K562 (cell line): ENCODE results near the gene CCNL1. TPM values are rescaled to one million over a fixed set of nuclear protein-coding genes. Genes with fewer than 3 reads are reported as not detected.

Source experiments
- BRF2 ChIP-seq: IDR thresholded peaks from 3 replicates; pipeline ENCODE4 v1.6.1; 2011; ENCODE audit warnings: borderline replicate concordance, mild to moderate bottlenecking; ENCODE audit not compliant: insufficient read length, insufficient read depth
- CC2D1A ChIP-seq: fragments of 450-650 bp; IDR thresholded peaks from 2 replicates; pipeline ENCODE4 v1.6.1; 2017; ENCODE audit warnings: mild to moderate bottlenecking
- CHD1 ChIP-seq: fragments of 200-600 bp; sonication (generic); IDR thresholded peaks from one replicate; pipeline ENCODE4 v1.6.1; 2012; ENCODE audit warnings: mild to moderate bottlenecking, moderate library complexity, low read length, inconsistent platforms
- E2F3 ChIP-seq: fragments of 250-450 bp; sonication (Bioruptor Pico); IDR thresholded peaks from 2 replicates; pipeline ENCODE4 v1.4.0; 2020; ENCODE audit warnings: mild to moderate bottlenecking
- E2F4 ChIP-seq: sonication (generic); formaldehyde crosslinking; IDR thresholded peaks from 2 replicates; pipeline ENCODE4 v1.8.0; 2022; ENCODE audit warnings: mild to moderate bottlenecking, low read depth, missing genetic modification reagents
- MXI1 ChIP-seq: IDR thresholded peaks from 2 replicates; pipeline ENCODE4 v1.6.1; 2011; ENCODE audit warnings: low read depth, mild to moderate bottlenecking, improper control_type of control experiment, low read length
- PKNOX1 ChIP-seq: fragments of 450-650 bp; IDR thresholded peaks from 2 replicates; pipeline ENCODE4 v1.6.1; 2016
- POLR2AphosphoS5 ChIP-seq: IDR thresholded peaks from 2 replicates; pipeline ENCODE4 v1.6.1; 2011; ENCODE audit warnings: mild to moderate bottlenecking, low read depth, low read length, moderate library complexity; ENCODE audit not compliant: control insufficient read depth, insufficient read depth
- RNF2 ChIP-seq: sonication (generic); IDR thresholded peaks from 2 replicates; pipeline ENCODE4 v1.6.1; 2016
- TEAD4 ChIP-seq, 2 experiments: sonication (generic) in 1 of 2; formaldehyde crosslinking in 1 of 2; IDR thresholded peaks; 2 replicates each; pipeline versions ENCODE4 v1.6.1 to v1.8.0; 2012 to 2022; ENCODE audit warnings: borderline replicate concordance in 1 of 2, inconsistent platforms in 1 of 2, low read length in 1 of 2, mild to moderate bottlenecking in 1 of 2, missing genetic modification reagents in 1 of 2
- YY1 ChIP-seq, 3 experiments: IDR thresholded peaks; 2 replicates each; pipeline ENCODE4 v1.6.1; 2011; ENCODE audit warnings: low read length in 2 of 3, mild to moderate bottlenecking in 2 of 3, moderate library complexity in 2 of 3, borderline replicate concordance in 1 of 3, control low read depth in 1 of 3, low read depth in 1 of 3; ENCODE audit not compliant: insufficient read depth in 3 of 3, insufficient replicate concordance in 2 of 3, control insufficient read depth in 1 of 3, insufficient read length in 1 of 3; ENCODE audit errors: extremely low read depth in 1 of 3
- ZNF263 ChIP-seq: sonication (generic); formaldehyde crosslinking; IDR thresholded peaks from 2 replicates; pipeline ENCODE4 v1.8.0; 2022; ENCODE audit warnings: mild to moderate bottlenecking, missing genetic modification reagents, borderline replicate concordance
- ZNF280B ChIP-seq: fragments of 250-450 bp; sonication (Bioruptor Pico); IDR thresholded peaks from 2 replicates; pipeline ENCODE4 v1.5.1; 2021; ENCODE audit warnings: mild to moderate bottlenecking
- ZNF408 ChIP-seq: fragments of 250-450 bp; sonication (Bioruptor Pico); IDR thresholded peaks from 2 replicates; pipeline ENCODE4 v1.4.0; 2020; ENCODE audit warnings: low read depth, mild to moderate bottlenecking, moderate library complexity
- polyA plus RNA-seq, 8 experiments: library from polyadenylated mRNA; depleted of rRNA in 4 of 8; stranded (reverse) in 5 of 8; unstranded in 3 of 8; fragments of >200 nt; fragmentation: Nextera tagmentation in 2 of 8; fragmentation: Illumina TruSeq in 1 of 8; extraction: Ambion mirVana in 2 of 8; extraction: Trizol in 1 of 8; gene quantifications; 2 replicates each; pipeline versions ENCODE4 v1.2.1 to v1.2.3, GENCODE V29; 2011 to 2014; ENCODE audit warnings: inconsistent platforms in 1 of 8, missing spikeins in 1 of 8
- total RNA-seq, 7 experiments: library from RNA; depleted of rRNA in 6 of 7; stranded (reverse); fragments of >200 nt in 6 of 7; fragmentation: Illumina TruSeq in 2 of 7; extraction: Trizol in 2 of 7; gene quantifications; 2 replicates each; pipeline versions ENCODE4 v1.2.1 to v1.2.3, GENCODE V29; 2011 to 2021; ENCODE audit warnings: low replicate concordance in 1 of 7
- TF ChIP-seq, protein P1 (sequence below): fragments of 450-650 bp; formaldehyde crosslinking; IDR thresholded peaks from 2 replicates; pipeline ENCODE4 v1.4.0; 2020; ENCODE audit warnings: mild to moderate bottlenecking, moderate library complexity
- TF ChIP-seq, protein P2 (sequence below): fragments of 250-450 bp; sonication (Bioruptor Pico); IDR thresholded peaks from 2 replicates; pipeline ENCODE4 v1.4.0; 2020; ENCODE audit warnings: mild to moderate bottlenecking, moderate library complexity

Gene CCNL1
- total and polyA plus RNA-seq, 9 of the 15 experiments (the other 6 are each of a cell fraction or from before 2014, with no cell fraction given), result 16.1 to 186 (median 132) TPM

DNA sequence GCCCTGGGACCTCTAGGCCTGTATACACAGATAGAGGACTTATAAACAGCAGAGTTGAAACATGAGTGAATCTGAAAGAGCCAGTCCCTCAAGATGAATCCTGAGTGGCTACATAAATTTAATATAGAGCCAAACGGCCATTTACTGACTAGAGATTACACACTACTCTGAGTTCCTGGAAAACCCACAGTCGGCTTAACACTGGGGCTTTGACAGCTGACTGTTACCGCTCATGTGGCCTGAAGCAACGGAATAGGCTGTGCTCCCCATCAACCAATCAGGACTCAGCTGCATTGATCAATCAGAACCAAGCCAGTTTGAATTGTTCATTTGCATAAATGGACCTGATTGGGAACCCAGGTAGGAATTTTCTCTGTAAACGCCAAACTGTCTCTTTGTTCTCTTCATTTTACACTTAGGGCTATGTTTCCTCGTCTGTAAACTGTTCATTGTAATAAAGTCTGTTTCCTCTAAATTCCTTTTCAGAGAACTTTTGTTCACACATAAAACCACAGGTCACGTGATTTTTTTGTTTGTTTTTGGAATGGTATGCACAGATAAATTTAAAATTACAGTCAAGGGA, 40.5 kb downstream of the CCNL1 start (continued):
- TF ChIP-seq CHD1 (no peak), ZNF280B (CRISPR knock-in tag) (no peak), PKNOX1 (peak; percentile 87), ZNF263 (CRISPR knock-in tag) (no peak), CC2D1A (peak; percentile 98), TEAD4 (IDR thresholded peaks at IDR 0.05; ENCODE audit: low read length) (peak; percentile 61), TEAD4 (CRISPR knock-in tag; IDR thresholded peaks at IDR 0.05; ENCODE audit: borderline replicate concordance) (no peak), POLR2AphosphoS5 (peak; percentile 49; the same call in 1 of the 2 replicates), BRF2 (no peak), ZNF408 (CRISPR knock-in tag) (no peak), E2F4 (CRISPR knock-in tag) (no peak), YY1 (IDR thresholded peaks at IDR 0.05; ENCODE audit: borderline replicate concordance in 1 of 3, control insufficient read depth in 1 of 3, extremely low read depth in 1 of 3, insufficient read depth in 3 of 3, insufficient read length in 1 of 3, insufficient replicate concordance in 2 of 3, low read depth in 1 of 3, low read length in 2 of 3) (peak in 1 of 3 experiments; percentile 26), E2F3 (no peak), RNF2 (peak; percentile 45; the same call in 1 of the 2 replicates), MXI1 (no peak)
- TF ChIP-seq, protein P1, sequence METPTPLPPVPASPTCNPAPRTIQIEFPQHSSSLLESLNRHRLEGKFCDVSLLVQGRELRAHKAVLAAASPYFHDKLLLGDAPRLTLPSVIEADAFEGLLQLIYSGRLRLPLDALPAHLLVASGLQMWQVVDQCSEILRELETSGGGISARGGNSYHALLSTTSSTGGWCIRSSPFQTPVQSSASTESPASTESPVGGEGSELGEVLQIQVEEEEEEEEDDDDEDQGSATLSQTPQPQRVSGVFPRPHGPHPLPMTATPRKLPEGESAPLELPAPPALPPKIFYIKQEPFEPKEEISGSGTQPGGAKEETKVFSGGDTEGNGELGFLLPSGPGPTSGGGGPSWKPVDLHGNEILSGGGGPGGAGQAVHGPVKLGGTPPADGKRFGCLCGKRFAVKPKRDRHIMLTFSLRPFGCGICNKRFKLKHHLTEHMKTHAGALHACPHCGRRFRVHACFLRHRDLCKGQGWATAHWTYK (CRISPR knock-in tag), result no peak
- TF ChIP-seq, protein P2, sequence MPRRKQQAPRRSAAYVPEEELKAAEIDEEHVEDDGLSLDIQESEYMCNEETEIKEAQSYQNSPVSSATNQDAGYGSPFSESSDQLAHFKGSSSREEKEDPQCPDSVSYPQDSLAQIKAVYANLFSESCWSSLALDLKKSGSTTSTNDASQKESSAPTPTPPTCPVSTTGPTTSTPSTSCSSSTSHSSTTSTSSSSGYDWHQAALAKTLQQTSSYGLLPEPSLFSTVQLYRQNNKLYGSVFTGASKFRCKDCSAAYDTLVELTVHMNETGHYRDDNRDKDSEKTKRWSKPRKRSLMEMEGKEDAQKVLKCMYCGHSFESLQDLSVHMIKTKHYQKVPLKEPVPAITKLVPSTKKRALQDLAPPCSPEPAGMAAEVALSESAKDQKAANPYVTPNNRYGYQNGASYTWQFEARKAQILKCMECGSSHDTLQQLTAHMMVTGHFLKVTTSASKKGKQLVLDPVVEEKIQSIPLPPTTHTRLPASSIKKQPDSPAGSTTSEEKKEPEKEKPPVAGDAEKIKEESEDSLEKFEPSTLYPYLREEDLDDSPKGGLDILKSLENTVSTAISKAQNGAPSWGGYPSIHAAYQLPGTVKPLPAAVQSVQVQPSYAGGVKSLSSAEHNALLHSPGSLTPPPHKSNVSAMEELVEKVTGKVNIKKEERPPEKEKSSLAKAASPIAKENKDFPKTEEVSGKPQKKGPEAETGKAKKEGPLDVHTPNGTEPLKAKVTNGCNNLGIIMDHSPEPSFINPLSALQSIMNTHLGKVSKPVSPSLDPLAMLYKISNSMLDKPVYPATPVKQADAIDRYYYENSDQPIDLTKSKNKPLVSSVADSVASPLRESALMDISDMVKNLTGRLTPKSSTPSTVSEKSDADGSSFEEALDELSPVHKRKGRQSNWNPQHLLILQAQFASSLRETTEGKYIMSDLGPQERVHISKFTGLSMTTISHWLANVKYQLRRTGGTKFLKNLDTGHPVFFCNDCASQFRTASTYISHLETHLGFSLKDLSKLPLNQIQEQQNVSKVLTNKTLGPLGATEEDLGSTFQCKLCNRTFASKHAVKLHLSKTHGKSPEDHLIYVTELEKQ (CRISPR knock-in tag), result 0 out of 2 replicates have a peak, but pooled peaks have one; percentile 1
